ENCODE measurements around the gene ADAM33.

The ADAM33 gene

DNA sequence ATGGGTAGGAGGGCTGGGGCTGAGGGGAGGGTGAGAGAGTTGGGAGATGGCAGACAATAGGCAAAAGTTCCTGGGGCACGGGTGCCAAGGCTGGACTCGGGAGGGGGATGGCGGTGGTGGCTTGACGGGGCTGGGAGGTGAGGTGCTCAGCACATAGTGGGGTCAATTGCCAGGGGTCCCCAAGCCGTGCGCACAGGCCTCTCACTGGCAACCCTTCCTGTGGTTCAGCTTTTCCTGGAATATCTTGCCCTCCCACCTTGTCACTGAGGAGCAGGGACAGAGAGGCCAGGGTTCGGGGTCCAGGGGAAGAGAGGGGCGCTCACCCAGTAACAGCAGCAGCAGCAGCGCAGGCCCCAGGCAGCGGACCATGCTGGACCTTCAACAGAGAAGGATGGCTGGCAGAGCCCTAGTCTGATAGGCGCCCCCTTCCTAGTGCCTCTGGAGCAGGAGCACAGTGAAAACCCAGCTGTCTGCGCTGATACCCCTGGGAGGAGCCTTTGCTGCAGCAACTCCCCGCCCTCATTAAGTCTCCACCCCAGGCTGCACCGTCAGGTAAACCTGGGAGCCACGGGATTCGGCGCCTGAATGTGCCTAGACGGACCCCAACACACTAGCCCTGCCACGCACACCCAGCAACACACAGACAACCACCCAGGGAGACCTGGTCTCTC, 18.6 kb downstream of the ADAM33 start, which contains the start of gene GFRA4:
GFRA4 (minus strand) TSS at position 369 of the 671 bp plus-strand sequence; CDS start at position 369, 0 bp downstream.
- Mint-ChIP-seq H3K4me1 (peaks cover 32% of the 10 kb centered on the region), H3K36me3 (ENCODE audit: low read depth) (no peaks in the 10 kb centered on the region), H3K27ac (no peak within 1 kb of the TSS), H3K4me3 (no peak within 1 kb of the TSS), H3K27me3 (ENCODE audit: low read depth) (peaks cover 53% of the 10 kb centered on the region), H3K9me3 (no peaks in the 10 kb centered on the region)
- no peak for TF ChIP-seq CTCF (IDR thresholded peaks at IDR 0.05; ENCODE audit: unreplicated experiment in 3 of 3)

DNA sequence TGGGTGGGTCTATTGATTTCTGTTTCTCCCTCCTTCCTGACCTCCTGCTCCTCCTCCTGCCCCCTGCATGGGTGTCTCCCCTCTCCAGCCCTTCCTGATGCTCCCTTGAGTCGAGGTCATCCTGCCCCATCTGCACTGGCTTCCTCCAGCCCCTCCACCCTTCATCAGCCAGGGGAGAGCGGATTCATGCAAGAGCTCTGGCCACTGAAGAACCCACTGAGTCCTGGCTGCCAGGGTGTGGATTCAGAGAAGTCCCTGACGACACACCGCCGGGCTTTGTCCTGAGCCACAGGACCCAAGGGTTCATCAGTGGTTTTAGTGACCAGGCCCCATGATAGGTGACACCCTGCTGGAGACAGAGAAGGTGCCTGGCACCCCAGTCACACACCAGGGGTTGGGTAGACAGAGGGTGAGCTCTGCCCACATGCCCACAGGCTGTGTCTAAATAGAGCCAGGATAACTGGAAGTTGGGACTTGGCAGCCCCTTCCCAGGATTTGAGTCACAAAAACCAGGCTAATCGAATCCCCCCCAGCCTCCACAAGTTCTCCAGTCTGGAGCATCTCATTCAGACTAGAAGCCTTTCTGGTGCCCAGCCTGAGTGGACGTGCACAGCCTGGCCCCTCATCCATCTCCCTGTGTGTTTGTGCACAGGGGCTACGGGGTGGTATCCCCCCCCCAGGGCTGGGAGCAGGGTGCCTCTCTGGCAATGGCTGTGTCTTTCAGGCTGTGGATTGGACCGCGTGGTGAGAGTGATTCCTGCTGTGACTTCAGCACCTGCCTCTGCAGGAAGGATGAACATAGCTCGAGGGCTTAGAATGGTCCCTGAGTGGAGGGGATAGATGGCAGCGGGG, 19.8 kb downstream of the ADAM33 start:
- Mint-ChIP-seq H3K4me1 (peaks cover 28% of the 10 kb centered on the region), H3K9me3 (no peaks in the 10 kb centered on the region), H3K36me3 (ENCODE audit: low read depth) (no peaks in the 10 kb centered on the region), H3K4me3 (peak overlapping the region in 1 of 3 experiments; percentile 26), H3K27ac (no peak overlapping the region), H3K27me3 (ENCODE audit: low read depth) (peaks cover 62% of the 10 kb centered on the region)
- TF ChIP-seq CTCF (IDR thresholded peaks at IDR 0.05; ENCODE audit: unreplicated experiment in 3 of 3): no peak

DNA sequence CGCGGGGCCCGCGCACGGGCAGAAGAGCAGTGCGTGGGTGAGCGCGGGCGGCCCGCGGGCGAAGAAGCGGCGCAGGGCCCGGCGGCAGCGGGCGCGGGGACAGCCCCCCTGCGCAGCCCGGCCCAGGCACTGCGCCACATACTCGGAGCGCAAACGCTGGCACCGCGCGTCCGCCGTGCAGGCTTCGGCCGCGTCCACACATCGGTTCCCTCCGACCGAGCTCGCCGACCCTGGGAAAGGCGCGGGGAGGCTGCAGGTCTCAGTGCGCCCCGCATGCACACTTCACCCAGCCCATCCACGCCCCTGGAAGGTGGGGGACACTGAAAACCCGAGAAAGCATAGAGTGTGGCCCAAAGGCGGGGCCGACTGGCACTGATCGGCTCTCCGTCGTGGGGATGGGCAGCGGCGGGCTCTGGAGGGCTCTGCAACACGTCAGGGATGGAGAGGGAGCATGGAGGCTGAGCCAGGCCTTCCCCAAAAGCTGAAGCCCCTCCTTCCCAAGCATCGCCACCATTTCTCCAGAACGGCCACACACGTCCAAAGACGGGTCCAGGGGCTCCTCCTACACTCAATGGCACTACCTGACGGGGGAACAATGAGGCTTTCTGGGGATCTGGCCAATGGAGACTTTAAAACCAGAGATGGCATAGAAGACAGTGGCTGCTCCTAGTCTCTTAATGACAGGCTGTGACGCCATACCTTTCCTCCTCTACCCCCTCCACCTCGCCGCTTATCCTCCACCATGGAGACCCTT, 20.6 kb downstream of the ADAM33 start:
- H3K36me3 Mint-ChIP-seq (ENCODE audit: low read depth): no peaks in the 10 kb centered on the region
- H3K4me1 Mint-ChIP-seq: peaks cover 24% of the 10 kb centered on the region
- no peak for TF ChIP-seq CTCF (IDR thresholded peaks at IDR 0.05; ENCODE audit: unreplicated experiment in 3 of 3)
- no peak overlapping the region for H3K4me3 Mint-ChIP-seq
- H3K9me3 Mint-ChIP-seq: no peaks in the 10 kb centered on the region
- H3K27ac Mint-ChIP-seq: no peak overlapping the region
- H3K27me3 Mint-ChIP-seq (ENCODE audit: low read depth): peaks cover 65% of the 10 kb centered on the region

- no peak overlapping the region for H3K27ac Mint-ChIP-seq
- peaks cover 65% of the 10 kb centered on the region for H3K27me3 Mint-ChIP-seq (ENCODE audit: low read depth)
Measured at GRCh38 chr20:3660262-3661059, 21.3 kb downstream of the ADAM33 start.

More at GRCh38 chr20:3660262-3661059, 21.3 kb downstream of the ADAM33 start:
- H3K36me3 Mint-ChIP-seq (ENCODE audit: low read depth): no peaks in the 10 kb centered on the region
- no peak for TF ChIP-seq CTCF (IDR thresholded peaks at IDR 0.05; ENCODE audit: unreplicated experiment in 3 of 3)
- no peaks in the 10 kb centered on the region for H3K9me3 Mint-ChIP-seq
- H3K4me1 Mint-ChIP-seq: peaks cover 18% of the 10 kb centered on the region
- H3K4me3 Mint-ChIP-seq: no peak overlapping the region
